Testis (tissue), 2 donors: ENCODE measurements around the gene CAPS2.

Experiments
- POLR2A ChIP-seq: fragments of 450-650 bp; IDR thresholded peaks from one replicate; pipeline ENCODE4 v1.6.1; 2017; ENCODE audit warnings: antibody characterized with exemption, mild to moderate bottlenecking, moderate library complexity
- TF ChIP-seq, protein P1 (sequence below), 3 experiments: fragments of 450-650 bp in 2 of 3; fragments of 200-600 bp in 1 of 3; sonication (generic) in 1 of 3; IDR thresholded peaks; one replicate each; pipeline ENCODE4 v1.5.1; 2016 to 2019; ENCODE audit warnings: antibody characterized with exemption in 3 of 3, mild to moderate bottlenecking in 2 of 3, moderate library complexity in 1 of 3

DNA sequence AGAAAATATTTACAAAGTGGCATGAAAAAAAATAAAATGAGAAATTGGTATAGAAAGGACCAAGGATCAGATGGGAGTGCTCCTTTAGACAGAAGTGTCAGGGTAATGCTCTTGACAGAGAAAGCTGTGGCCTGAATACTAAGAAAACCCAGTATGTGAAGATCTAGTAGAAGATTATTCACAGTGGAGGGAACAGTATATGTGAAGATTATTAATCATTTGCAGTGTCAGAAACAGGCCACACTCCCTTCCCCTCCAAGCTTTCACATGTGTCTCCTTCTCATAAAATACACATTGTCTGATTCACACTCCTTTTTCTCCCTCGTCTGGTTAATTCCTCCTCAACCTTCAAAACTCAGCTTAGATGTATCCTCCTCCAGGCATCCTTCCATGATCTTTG, 41.3 kb downstream of the CAPS2 start:
- TF ChIP-seq, protein P1, sequence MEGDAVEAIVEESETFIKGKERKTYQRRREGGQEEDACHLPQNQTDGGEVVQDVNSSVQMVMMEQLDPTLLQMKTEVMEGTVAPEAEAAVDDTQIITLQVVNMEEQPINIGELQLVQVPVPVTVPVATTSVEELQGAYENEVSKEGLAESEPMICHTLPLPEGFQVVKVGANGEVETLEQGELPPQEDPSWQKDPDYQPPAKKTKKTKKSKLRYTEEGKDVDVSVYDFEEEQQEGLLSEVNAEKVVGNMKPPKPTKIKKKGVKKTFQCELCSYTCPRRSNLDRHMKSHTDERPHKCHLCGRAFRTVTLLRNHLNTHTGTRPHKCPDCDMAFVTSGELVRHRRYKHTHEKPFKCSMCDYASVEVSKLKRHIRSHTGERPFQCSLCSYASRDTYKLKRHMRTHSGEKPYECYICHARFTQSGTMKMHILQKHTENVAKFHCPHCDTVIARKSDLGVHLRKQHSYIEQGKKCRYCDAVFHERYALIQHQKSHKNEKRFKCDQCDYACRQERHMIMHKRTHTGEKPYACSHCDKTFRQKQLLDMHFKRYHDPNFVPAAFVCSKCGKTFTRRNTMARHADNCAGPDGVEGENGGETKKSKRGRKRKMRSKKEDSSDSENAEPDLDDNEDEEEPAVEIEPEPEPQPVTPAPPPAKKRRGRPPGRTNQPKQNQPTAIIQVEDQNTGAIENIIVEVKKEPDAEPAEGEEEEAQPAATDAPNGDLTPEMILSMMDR (IDR thresholded peaks at IDR 0.05), result no peak
- TF ChIP-seq POLR2A, result no peak
